Stimulated activated CD8-positive, alpha-beta memory T cell treated with anti-CD3 and anti-CD28 coated beads, Interleukin-2, amount 100 ng/mL, for 48 hours (primary cell): ENCODE data around the gene PPCDC.
"Not testable (repeated sequence)": the region's sequence is repeated elsewhere in the genome, so short reads cannot be mapped to it uniquely, and the experiment has no call there.

ENCODE experiments used
- DNase-seq, 2 donors: peaks; one replicate each; pipeline ENCODE4 v3.0.0-alpha.2; 2020; ENCODE audit warnings: low read depth in 2 of 2

The PPCDC gene

DNA sequence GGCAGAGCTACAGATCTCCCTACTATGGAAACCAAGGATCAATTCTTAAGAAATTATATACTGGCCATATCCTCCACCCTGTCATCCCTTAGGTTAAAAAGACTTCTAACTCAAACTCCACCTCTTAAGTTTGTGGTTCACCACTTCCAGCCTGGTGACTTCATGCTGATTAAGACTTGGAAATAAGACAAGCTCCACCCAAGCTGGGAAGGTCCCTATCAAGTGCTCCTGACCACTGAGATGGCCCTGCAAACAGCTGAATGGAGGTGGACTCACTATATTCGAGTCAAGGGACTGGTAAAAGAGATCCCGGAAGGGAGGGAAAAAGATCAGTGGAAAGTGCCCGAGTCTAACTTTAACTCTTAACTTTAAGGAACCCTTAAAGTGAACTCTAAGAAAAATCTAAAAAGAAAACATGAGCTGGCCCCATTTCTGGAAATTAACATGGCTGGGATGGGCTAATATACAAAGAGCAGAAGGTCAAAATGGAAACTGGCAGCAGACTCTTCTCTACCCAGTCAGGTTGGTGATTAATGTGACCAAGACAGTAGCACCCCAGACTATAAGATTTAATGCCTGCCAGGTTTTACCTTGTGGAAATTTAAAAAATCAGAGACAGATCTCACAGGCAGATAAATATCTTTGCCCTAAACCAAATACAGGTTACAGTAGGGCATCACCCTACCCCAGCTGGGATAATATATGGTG lies 43.9 kb downstream of the PPCDC start:
- no peak for DNase-seq

GRCh38 chr15:75068748-75069147 lies 45.4 kb downstream of the PPCDC start:
- no peak for DNase-seq

- no peak for DNase-seq
Measured at GRCh38 chr15:75069301-75069925, 46.0 kb downstream of the PPCDC start.

DNA sequence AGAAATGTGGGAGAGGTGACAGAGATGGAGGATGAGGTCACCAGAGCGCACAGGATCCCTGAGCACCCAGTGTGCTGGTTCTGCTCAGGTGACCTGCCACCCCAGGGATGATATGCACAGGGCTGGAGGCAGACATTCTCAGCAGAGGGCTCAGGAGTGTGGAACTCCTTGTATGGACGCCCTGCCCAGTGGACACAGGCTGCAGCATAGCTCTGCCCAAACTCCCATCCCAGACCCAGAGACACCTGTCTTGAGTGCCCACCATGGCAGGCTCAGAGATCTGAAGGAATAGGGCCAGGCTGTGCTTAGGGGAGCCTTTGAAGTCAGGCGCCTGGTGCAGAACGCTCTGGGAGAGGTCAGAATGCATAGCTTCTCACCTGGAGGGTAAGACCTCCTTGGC lies 47.3 kb downstream of the PPCDC start:
- no peak for DNase-seq

DNA sequence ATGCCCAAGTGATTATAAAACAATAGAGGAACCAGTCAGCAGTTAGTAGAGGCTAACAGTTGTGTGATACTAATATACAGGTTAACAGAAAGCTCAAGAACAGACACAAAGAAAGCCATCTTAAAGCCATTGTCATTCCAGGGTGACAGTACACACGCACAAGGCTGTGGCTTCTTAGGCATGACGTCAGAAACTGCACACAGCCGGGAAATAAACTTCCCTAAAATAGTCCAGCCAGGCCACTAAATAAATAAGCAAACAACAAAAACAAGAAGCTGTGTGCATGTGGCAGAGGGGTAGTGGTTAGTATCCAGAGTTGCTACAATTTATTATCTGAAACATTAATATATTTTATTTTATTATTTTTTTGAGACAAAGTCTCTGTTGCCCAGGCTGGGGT lies 49.8 kb downstream of the PPCDC start:
- DNase-seq = no peak

- DNase-seq = no peak
Measured at GRCh38 chr15:75076277-75076676, 52.9 kb downstream of the PPCDC start.

DNA sequence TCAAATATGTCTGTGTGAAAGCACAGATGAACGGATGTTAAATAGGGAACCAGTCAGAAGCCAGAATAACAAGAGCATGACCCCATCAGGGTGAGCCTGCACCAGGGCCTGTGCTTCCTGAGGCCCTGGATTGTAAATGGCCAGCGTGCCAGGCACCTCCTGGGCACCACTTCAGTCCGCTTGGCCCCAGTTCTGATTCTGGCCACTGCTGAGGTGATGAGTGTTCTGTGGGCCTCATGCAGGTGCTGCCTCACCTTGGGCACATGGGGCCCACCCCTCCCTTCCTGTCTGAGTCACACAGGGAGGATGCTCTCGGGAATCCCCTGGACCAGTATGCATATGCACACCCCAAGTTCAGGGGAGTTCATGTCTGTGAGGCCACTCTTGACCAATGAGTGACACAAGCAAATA lies 54.2 kb downstream of the PPCDC start:
- DNase-seq = not testable (repeated sequence)

DNA sequence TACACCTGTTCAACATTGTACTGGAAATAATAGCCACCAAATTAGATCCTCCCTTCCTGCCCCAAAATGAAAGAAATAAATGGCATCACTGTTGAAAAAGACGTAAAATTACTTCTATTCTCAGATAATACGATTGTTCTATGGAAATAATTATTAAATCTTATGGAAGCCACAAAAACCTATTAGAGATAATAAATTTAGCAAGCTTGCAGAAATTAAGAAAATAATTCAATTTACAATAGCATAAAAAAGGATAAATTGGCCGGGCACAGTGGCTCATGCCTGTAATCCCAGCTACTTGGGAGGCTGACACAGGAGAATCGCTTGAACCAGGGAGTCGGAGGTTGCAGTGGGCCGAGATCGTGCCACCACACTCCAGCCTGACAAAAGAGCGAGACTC lies 57.8 kb downstream of the PPCDC start:
- DNase-seq = no peak

- no peak for DNase-seq
Measured at GRCh38 chr15:75082689-75083088, 59.3 kb downstream of the PPCDC start.

DNA sequence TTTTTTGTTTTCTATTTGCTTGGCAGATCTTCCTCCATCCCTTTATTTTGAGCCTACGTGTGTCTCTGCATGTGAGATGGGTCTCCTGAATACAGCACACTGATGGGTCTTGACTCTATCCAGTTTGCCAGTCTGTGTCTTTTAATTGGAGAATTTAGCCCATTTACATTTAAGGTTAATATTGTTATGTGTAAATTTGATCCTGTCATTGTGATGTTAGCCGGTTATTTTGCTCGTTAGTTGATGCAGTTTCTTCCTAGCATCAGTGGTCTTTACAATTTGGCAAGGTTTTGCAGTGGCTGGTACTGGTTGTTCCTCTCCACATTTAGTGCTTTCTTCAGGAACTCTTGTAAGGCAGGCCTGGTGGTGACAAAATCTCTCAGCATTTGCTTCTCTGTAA lies 62.3 kb downstream of the PPCDC start:
- DNase-seq = not testable (repeated sequence)

GRCh38 chr15:75089456-75090387 lies 66.3 kb downstream of the PPCDC start:
- DNase-seq = no peak

- no peak for DNase-seq
Measured at GRCh38 chr15:75090388-75090734, 67.0 kb downstream of the PPCDC start.

- no peak for DNase-seq
Measured at GRCh38 chr15:75091814-75092213, 68.4 kb downstream of the PPCDC start.

DNA sequence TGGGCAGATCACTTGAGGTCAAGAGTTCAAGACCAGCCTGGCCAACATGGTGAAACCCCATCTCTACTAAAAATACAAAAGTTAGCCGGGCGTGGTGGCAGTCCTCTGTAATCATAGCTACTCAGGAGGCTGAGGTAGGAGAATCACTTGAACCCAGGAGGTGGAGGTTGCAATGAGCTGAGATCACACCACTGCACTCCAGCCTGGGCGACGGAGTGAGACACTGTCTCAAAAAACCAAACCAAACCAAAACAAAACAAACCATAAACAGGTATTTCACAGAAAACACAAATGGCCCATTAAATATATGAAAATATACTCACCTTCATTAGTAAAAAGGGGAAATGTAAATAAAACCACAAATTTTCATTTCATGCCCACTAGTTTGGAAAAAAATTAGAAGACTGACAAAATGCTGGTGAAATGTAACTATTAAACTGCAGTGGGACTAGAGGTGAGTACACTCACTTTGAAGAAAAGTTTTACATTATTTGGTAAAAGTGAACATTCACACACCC lies 71.6 kb downstream of the PPCDC start:
- not testable (repeated sequence) for DNase-seq

- DNase-seq = no peak
Measured at GRCh38 chr15:75095594-75095993, 72.2 kb downstream of the PPCDC start.

DNA sequence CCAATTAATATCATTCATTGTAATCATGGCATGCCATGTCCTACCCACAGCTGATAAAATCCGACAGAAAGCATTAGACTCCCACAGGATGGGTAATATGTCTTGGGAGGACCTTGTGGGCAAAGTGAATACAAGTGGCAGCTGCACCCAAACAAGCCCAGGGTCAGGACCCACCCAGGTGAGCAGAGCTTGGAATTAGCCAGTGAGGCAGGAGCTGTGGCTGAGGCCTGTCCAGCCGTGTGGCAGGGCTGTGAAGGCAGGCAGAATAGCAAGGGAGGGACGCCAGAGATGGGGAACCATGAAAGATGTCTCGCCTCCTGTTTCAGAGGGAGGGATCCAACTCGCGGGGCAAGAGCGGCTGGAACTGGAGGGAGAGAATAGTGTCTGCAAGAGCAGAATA lies 74.5 kb downstream of the PPCDC start:
- DNase-seq = no peak

GRCh38 chr15:75098404-75098803 lies 75.0 kb downstream of the PPCDC start:
- DNase-seq = no peak
